GM19099 (cell line): ENCODE measurements around the gene VAPA.

Experiments
- POLR2A ChIP-seq: IDR thresholded peaks from 3 replicates; pipeline ENCODE4 v1.6.1; 2011; ENCODE audit warnings: low read depth; ENCODE audit not compliant: insufficient read length; ENCODE audit errors: extremely low read depth

VAPA gene

DNA sequence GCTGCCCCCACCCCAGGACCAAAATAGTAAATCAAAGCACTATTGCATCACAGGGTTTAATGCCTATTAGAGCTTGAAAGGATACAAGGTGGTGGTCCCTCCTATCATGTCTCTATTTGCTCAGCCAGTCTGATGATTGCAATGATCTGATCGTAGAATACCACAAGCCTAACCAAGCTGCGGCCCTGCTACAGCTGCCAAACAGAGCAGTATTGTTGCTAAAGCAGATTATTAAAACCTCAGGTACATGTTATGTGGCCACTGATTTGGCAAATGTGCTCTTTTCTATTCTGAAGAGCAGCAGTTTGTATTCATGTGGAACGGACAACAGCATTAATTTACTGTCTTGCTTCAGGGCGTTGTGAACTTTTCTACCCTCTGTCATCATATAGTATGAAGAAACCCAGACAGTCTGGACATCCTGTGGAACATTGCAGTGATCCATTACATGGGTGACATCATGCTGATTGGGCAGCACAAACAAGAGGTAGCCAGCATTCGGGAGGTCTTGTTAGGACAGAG lies 8.4 kb upstream of the VAPA start:
- TF ChIP-seq POLR2A, result no peak

GRCh38 chr18:9906481-9906880 lies 7.3 kb upstream of the VAPA start:
- TF ChIP-seq POLR2A, result no peak

DNA sequence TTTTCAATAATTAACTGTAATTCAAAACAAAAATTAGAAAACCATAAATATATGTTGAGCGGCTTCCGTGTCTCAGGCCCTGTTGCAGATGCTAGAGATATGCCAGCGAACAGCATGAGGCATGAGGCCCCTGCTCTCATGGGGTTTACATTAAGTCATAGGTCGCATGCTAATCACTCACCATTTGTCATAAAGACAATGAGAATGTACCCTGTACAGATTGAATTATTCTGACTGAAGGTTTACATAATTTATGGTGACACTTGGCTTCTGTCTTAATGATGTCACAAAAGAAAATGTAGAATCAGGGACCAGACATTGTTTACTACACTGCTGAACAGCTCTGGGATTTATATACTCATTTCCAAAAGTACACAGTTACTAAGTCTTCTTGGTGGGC lies 5.9 kb upstream of the VAPA start:
- no peak for TF ChIP-seq POLR2A

DNA sequence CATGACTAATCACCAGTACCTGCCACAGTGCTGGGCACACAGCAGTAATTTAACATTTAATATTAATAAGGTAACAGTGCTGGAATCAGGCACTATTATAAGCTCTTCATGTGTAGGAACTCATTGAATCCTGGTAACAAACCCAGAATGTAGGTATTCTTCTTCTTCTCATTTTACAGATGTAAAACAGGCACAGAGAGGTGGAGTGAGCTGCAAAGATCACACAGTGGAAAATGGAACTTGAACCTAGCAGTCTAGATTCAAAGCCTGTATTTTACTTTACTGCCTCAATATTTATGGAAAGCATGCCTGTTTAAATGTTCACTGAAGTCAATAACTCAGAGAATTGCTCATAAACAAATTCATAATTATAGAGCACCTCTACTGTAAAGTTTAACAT lies 3.7 kb upstream of the VAPA start:
- no peak for TF ChIP-seq POLR2A

DNA sequence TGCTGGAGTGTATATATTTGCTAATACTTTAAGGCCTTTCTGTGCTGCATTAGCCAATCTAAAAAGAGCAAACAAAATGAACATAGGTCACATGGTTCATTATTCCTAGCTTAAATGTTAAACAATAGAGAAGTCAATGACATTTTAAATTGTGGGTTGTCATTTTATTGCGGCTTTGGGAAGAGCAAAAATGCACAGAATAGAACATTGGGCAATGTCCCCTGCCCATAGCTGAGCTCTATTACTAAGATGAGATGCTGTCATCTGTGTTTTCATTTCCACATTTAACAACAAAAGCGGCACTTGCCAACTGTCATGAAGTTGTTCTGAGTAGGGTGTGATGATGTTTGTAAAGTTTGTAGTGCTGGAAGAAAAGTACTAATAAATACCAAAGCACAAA lies 3.2 kb upstream of the VAPA start:
- no peak for TF ChIP-seq POLR2A

DNA sequence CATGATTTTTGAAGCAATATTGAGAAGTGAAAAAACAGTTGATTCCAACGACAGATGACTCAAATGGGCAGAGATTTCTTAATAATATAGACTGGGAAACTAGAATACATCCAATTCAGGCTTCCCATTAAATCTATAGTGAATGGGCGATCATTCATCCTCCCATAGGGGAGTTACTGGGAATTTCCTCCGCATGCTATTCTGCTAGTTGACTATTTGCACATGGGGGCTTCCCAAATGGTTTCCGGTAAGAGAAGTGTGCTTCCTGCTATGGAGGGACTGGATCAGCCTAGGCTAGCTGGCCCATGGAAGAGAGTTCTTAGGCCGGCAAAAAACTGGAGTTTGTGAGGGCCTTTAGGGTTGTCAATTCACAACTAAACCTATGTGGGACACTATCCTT lies 2.6 kb upstream of the VAPA start:
- no peak for TF ChIP-seq POLR2A

- no peak for TF ChIP-seq POLR2A
These were observed 678 bp upstream of the VAPA start for GRCh38 chr18:9913151-9913525.

DNA sequence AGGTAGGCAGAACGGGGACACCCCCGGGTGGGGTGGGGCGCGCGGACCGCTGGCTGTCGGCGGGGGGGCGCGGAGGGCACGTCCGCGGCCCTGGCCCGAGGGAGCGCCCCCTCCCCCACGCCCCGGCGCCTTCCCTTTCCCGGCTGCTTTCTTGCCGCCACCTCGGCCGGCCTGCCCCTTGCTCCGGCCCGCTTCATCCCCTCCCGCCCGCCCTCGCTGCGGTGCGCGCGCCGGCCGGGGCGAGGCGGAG lies 443 bp downstream of the VAPA start:
- TF ChIP-seq POLR2A, result no peak

- no peak for TF ChIP-seq POLR2A
These were observed 921 bp downstream of the VAPA start for GRCh38 chr18:9914584-9915290.

DNA sequence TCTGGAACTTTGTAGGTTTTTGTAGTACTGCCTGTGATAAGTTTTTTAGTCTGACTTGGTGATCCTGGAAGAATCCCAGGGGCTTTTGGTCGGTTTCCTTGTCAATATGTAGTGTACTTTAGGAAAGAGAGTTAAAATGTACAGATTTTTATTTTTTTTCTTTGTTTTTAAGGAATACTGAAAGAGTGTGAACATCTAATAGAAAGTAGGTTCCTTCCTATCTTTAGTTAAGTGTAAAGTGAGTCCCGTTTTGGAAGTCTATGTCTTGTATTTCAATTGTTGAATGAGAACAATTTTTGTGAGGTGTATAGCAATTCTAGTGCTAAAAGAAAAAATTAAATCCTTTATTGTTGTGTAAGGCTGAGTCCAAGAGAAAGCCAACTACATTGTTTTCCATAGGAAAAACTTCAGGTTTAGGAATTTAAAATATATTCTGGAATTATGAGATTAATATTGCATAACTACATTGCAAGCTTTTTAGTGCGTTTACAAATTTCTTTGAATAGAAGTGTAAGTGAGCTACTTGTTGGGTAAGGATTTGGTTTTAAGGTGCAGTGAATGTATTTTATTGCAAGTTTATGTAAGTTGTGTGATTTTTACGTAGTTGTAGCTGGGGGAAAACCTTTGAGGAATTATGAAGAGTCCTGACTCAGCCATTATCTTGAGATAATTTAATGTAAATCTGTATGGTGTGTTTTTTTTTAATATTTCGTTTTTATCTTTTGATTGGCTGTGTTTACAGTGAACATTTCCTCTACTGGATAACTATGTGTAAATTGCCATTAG lies 1.7 kb downstream of the VAPA start:
- TF ChIP-seq POLR2A, result no peak

- no peak for TF ChIP-seq POLR2A
These were observed 2.3 kb downstream of the VAPA start for GRCh38 chr18:9916077-9916639.

DNA sequence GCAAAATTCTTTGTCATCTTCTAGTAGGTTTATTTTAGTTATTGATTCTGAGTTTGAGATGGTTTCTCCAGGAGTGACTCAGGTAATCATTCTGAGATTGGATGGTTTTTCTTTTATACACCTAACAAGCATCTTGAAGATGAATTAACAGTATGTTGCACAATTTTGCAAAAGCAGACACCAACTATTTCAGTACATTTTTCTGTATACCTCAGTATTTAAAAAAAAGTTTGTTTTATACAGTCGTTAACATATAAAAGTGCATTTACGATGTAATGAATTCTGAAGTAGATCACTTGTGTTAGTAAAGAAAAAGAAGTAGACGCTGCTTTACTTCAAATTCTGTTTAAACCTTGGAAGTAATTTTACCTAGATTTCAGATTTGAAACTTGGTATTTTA lies 3.0 kb downstream of the VAPA start:
- TF ChIP-seq POLR2A, result no peak

DNA sequence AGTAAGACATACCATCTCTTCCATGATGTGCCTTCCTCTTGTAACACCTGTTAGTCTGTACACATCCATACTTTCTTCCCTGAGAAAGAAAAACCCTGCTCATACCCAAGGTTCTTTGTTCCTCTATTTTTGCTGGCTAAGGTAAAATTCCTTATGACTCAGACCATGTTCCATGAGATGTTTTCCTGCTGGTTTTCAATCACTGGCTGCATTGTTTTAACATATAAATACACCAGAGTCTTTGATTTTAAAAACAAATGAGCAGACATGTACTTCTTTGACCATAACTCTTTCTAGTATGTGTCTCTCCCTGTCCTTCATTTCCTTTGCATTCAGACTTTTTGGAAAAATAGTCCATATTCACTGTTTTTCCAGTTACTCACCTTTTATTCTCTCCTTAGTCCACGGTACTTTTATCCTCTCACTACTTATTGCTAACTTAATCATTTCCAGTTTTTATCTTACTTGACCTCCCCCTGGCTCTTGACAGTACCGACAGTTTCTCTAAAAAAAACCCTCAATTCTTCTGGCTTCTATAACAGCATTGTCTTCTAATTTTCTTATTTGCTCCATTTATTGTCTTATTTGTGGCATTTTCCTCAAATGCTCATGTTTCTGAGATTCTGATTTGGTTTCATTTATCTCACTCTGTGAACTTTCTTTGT lies 4.3 kb downstream of the VAPA start:
- no peak for TF ChIP-seq POLR2A

GRCh38 chr18:9919564-9920232 lies 5.9 kb downstream of the VAPA start:
- no peak for TF ChIP-seq POLR2A
